OCI-LY1 (cell line): ENCODE data around the gene C6orf62.
"Not testable (repeated sequence)": the region's sequence is repeated elsewhere in the genome, so short reads cannot be mapped to it uniquely, and the experiment has no call there.

Experiments
- H2AFZ ChIP-seq: fragments of 200-600 bp; sonication (generic), shearing (Covaris generic); 2 replicates; pipeline ENCODE4 v1.6.0; 2014; ENCODE audit warnings: antibody characterized with exemption, mild to moderate bottlenecking, low read length
- H3F3A ChIP-seq: fragments of 200-600 bp; sonication (generic), shearing (Covaris generic); 2 replicates; pipeline ENCODE4 v1.6.0; 2014; ENCODE audit warnings: mild to moderate bottlenecking, antibody characterized with exemption, low read length, moderate library complexity; ENCODE audit not compliant: insufficient read depth
- H3K27ac ChIP-seq: fragments of 200-600 bp; sonication (generic); 2 replicates; pipeline ENCODE4 v1.5.1; 2014; ENCODE audit warnings: low read length, mixed run types, mild to moderate bottlenecking, low read depth; ENCODE audit not compliant: poor library complexity, severe bottlenecking
- H3K27me3 ChIP-seq: fragments of 200-600 bp; sonication (generic); 2 replicates; pipeline ENCODE4 v1.6.0; 2014; ENCODE audit warnings: antibody characterized with exemption, mild to moderate bottlenecking, low read length, moderate library complexity; ENCODE audit not compliant: insufficient read depth
- H3K36me3 ChIP-seq: fragments of 200-600 bp; sonication (generic); 2 replicates; pipeline ENCODE4 v1.6.1; 2014; ENCODE audit warnings: mild to moderate bottlenecking, antibody characterized with exemption, low read length, moderate library complexity, mixed read lengths; ENCODE audit not compliant: insufficient read depth
- H3K4me1 ChIP-seq: fragments of 200-600 bp; sonication (generic); 2 replicates; pipeline ENCODE4 v1.5.1; 2014; ENCODE audit warnings: mild to moderate bottlenecking, low read length, moderate library complexity; ENCODE audit not compliant: insufficient read depth, severe bottlenecking
- H3K4me2 ChIP-seq: fragments of 200-600 bp; sonication (generic), shearing (Covaris generic); 2 replicates; pipeline ENCODE4 v1.6.1; 2014; ENCODE audit warnings: low read length
- H3K4me3 ChIP-seq: fragments of 200-600 bp; sonication (generic); 2 replicates; pipeline ENCODE4 v1.5.1; 2014; ENCODE audit warnings: low read length, low read depth, mild to moderate bottlenecking, mixed read lengths; ENCODE audit not compliant: poor library complexity, severe bottlenecking
- H3K79me2 ChIP-seq: fragments of 200-600 bp; shearing (Covaris generic); 2 replicates; pipeline ENCODE4 v1.6.1; 2016; ENCODE audit warnings: mixed run types, low read length, mixed read lengths; ENCODE audit not compliant: insufficient read depth
- H3K9ac ChIP-seq: fragments of 200-600 bp; sonication (generic), shearing (Covaris generic); 2 replicates; pipeline ENCODE4 v1.6.1; 2014; ENCODE audit warnings: mild to moderate bottlenecking, low read length, mixed read lengths
- H3K9me2 ChIP-seq: fragments of 200-600 bp; sonication (generic), shearing (Covaris generic); 2 replicates; pipeline ENCODE4 v1.6.1; 2014; ENCODE audit warnings: low read depth, mild to moderate bottlenecking, low read length, mixed read lengths
- H3K9me3 ChIP-seq: fragments of 200-600 bp; shearing (Covaris generic); 2 replicates; pipeline ENCODE4 v1.6.1; 2014; ENCODE audit warnings: low read length, mixed read lengths
- H4K20me1 ChIP-seq: fragments of 200-600 bp; sonication (generic), shearing (Covaris generic); 2 replicates; pipeline ENCODE4 v1.6.0; 2016; ENCODE audit warnings: mild to moderate bottlenecking, low read length; ENCODE audit not compliant: insufficient read depth
- CTCF ChIP-seq: fragments of 200-600 bp; sonication (generic), shearing (Covaris generic); IDR thresholded peaks from 2 replicates; pipeline ENCODE4 v1.5.1; 2017; ENCODE audit warnings: mild to moderate bottlenecking, antibody characterized with exemption, low read length, moderate library complexity, mixed read lengths
- EZH2 ChIP-seq: fragments of 200-600 bp; sonication (generic), shearing (Covaris generic); IDR thresholded peaks from 2 replicates; pipeline ENCODE4 v1.8.0; 2017; ENCODE audit warnings: borderline replicate concordance, mixed run types, mild to moderate bottlenecking, antibody characterized with exemption, low read length, moderate library complexity, mixed read lengths

Gene C6orf62

GRCh38 chr6:24719125-24719971, at the start of gene C6orf62:
TSS of gene C6orf62 (minus strand) at chr6:24719154. CDS start at chr6:24718668, 486 bp downstream.
- Histone ChIP-seq H2AFZ (no peak within 1 kb of the TSS), H3K27ac (peak within 1 kb of the TSS; percentile 94), H3K9ac (peak within 1 kb of the TSS; percentile 100), H3K27me3 (no peaks in the 10 kb centered on the region), H3K9me3 (no peaks in the 10 kb centered on the region), H3K4me3 (peak within 1 kb of the TSS; percentile 99), H3K4me1 (peaks cover 42% of the 10 kb centered on the region), H3K36me3 (peaks cover 53% of the 10 kb centered on the region), H3K79me2 (peaks cover 54% of the 10 kb centered on the region), H3K9me2 (no peaks in the 10 kb centered on the region), H4K20me1 (no peaks in the 10 kb centered on the region), H3F3A (no peaks in the 10 kb centered on the region), H3K4me2 (peak within 1 kb of the TSS; percentile 70)
- no peak for TF ChIP-seq CTCF
- TF ChIP-seq EZH2: no peak

- Histone ChIP-seq H3K27ac (no peak overlapping the region), H3K79me2 (no peaks in the 10 kb centered on the region), H3K9me2 (no peaks in the 10 kb centered on the region), H3K9ac (no peak overlapping the region), H4K20me1 (no peaks in the 10 kb centered on the region), H3K9me3 (no peaks in the 10 kb centered on the region), H3K36me3 (no peaks in the 10 kb centered on the region), H3K4me2 (no peak overlapping the region), H3K4me3 (no peak overlapping the region), H3K27me3 (no peaks in the 10 kb centered on the region), H3F3A (0 out of 2 replicates have a peak, but pooled peaks cover 3% of the 10 kb centered on the region), H3K4me1 (peaks cover 6% of the 10 kb centered on the region), H2AFZ (no peak overlapping the region)
- TF ChIP-seq EZH2: no peak
- no peak for TF ChIP-seq CTCF
These were observed 49.4 kb upstream of the C6orf62 start for GRCh38 chr6:24768361-24768760.

- Histone ChIP-seq H3K27me3 (no peaks in the 10 kb centered on the region), H2AFZ (peak overlapping the region; percentile 84), H3K36me3 (no peaks in the 10 kb centered on the region), H3K9ac (0 out of 2 replicates have a peak overlapping the region, but pooled peaks have one; percentile 31), H3K79me2 (no peaks in the 10 kb centered on the region), H3K4me3 (no peak overlapping the region), H3K27ac (no peak overlapping the region), H3K9me2 (no peaks in the 10 kb centered on the region), H3K9me3 (no peaks in the 10 kb centered on the region), H3F3A (0 out of 2 replicates have a peak, but pooled peaks cover 3% of the 10 kb centered on the region), H3K4me1 (peaks cover 6% of the 10 kb centered on the region), H3K4me2 (peak overlapping the region; percentile 50; the same call in 1 of the 2 replicates), H4K20me1 (no peaks in the 10 kb centered on the region)
- TF ChIP-seq CTCF (peak; percentile 68), EZH2 (no peak)
These were observed 47.9 kb upstream of the C6orf62 start for GRCh38 chr6:24766680-24767462.

GRCh38 chr6:24765968-24766367, 47.0 kb upstream of the C6orf62 start:
- not testable (repeated sequence) for H3K79me2 ChIP-seq, H3K4me3 ChIP-seq, H3K36me3 ChIP-seq, H3K9me2 ChIP-seq, H2AFZ ChIP-seq, H3K9me3 ChIP-seq, H4K20me1 ChIP-seq, H3K27me3 ChIP-seq, H3F3A ChIP-seq, H3K27ac ChIP-seq, H3K9ac ChIP-seq, H3K4me2 ChIP-seq
- H3K4me1 ChIP-seq: peaks cover 15% of the 10 kb centered on the region
